Neural cell (in vitro differentiated cells): Measurements from ENCODE around the gene CASP10. TPM values are rescaled to one million over a fixed set of nuclear protein-coding genes. Genes with fewer than 3 reads are reported as not detected.

Source experiments
- H2AFZ ChIP-seq: fragments of 200-600, 300-800 bp; sonication (generic), shearing (Covaris generic); 2 replicates; pipeline ENCODE4 v1.6.0; 2014; ENCODE audit warnings: low read depth, mild to moderate bottlenecking, antibody characterized with exemption, low read length, moderate library complexity
- H3F3A ChIP-seq: fragments of 200-600 bp; shearing (Covaris generic); 2 replicates; pipeline ENCODE4 v1.6.1; 2016; ENCODE audit warnings: mild to moderate bottlenecking, moderate library complexity, mixed read lengths, antibody characterized with exemption, low read length; ENCODE audit not compliant: insufficient read depth, poor library complexity, severe bottlenecking
- H3K27ac ChIP-seq: fragments of 200-600, 300-800 bp; sonication (generic), shearing (Covaris generic); 2 replicates; pipeline ENCODE4 v1.5.1; 2014; ENCODE audit warnings: mild to moderate bottlenecking, low read length, moderate library complexity
- H3K27me3 ChIP-seq: fragments of 300-800, 200-600 bp; sonication (generic), shearing (Covaris generic); 2 replicates; pipeline ENCODE4 v1.6.0; 2014; ENCODE audit warnings: mild to moderate bottlenecking, low read depth, low read length, moderate library complexity; ENCODE audit not compliant: insufficient read depth
- H3K36me3 ChIP-seq: fragments of 300-800, 200-600 bp; sonication (generic), shearing (Covaris generic); 2 replicates; pipeline ENCODE4 v1.5.1; 2014; ENCODE audit warnings: mild to moderate bottlenecking, antibody characterized with exemption, low read length, moderate library complexity; ENCODE audit not compliant: insufficient read depth
- H3K4me2 ChIP-seq: fragments of 300-800, 200-600 bp; sonication (generic), shearing (Covaris generic); 2 replicates; pipeline ENCODE4 v1.6.0; 2014; ENCODE audit warnings: mild to moderate bottlenecking, low read length
- H3K4me3 ChIP-seq: fragments of 300-800, 200-600 bp; sonication (generic), shearing (Covaris generic); 2 replicates; pipeline ENCODE4 v1.5.1; 2014; ENCODE audit warnings: mild to moderate bottlenecking, low read length, moderate library complexity
- H3K79me2 ChIP-seq: fragments of 200-600 bp; shearing (Covaris generic); replicated peaks from 2 replicates; pipeline ENCODE4 v1.6.0; 2014; ENCODE audit warnings: mild to moderate bottlenecking, low read length, moderate library complexity; ENCODE audit not compliant: insufficient read depth
- H3K9ac ChIP-seq: fragments of 300-800, 200-600 bp; sonication (generic), shearing (Covaris generic); 2 replicates; pipeline ENCODE4 v1.6.1; 2016; ENCODE audit warnings: mild to moderate bottlenecking, low read length, mixed read lengths
- H3K9me2 ChIP-seq: fragments of 200-600 bp; shearing (Covaris generic); 2 replicates; pipeline ENCODE4 v1.6.1; 2016; ENCODE audit warnings: mild to moderate bottlenecking, low read length, mixed read lengths; ENCODE audit not compliant: insufficient read depth
- H3K9me3 ChIP-seq: fragments of 200-600, 300-800 bp; sonication (generic), shearing (Covaris generic); 2 replicates; pipeline ENCODE4 v1.6.1; 2016; ENCODE audit warnings: mild to moderate bottlenecking, mixed run types, low read length, moderate library complexity, mixed read lengths
- H4K20me1 ChIP-seq: fragments of 200-600 bp; shearing (Covaris generic); 2 replicates; pipeline ENCODE4 v1.6.1; 2016; ENCODE audit warnings: mild to moderate bottlenecking, mixed run types; ENCODE audit not compliant: insufficient read depth
- CTCF ChIP-seq: fragments of 450-650 bp; IDR thresholded peaks from 2 replicates; pipeline ENCODE4 v1.5.1; 2014; ENCODE audit warnings: antibody characterized with exemption, mild to moderate bottlenecking, moderate library complexity; ENCODE audit not compliant: poor library complexity, severe bottlenecking
- EP300 ChIP-seq: fragments of 450-650 bp; conservative IDR thresholded peaks from 2 replicates; pipeline ENCODE4 v1.6.1; 2014; ENCODE audit warnings: antibody characterized with exemption, mild to moderate bottlenecking, moderate library complexity; ENCODE audit not compliant: poor library complexity, severe bottlenecking
- EZH2 ChIP-seq: fragments of 200-600, 300-800 bp; shearing (Covaris generic), sonication (generic); IDR thresholded peaks from 2 replicates; pipeline ENCODE4 v1.6.1; 2014; ENCODE audit warnings: antibody characterized with exemption, low read length, borderline replicate concordance, mild to moderate bottlenecking; ENCODE audit not compliant: insufficient read depth, poor library complexity, severe bottlenecking
- MXI1 ChIP-seq: fragments of 450-650 bp; conservative IDR thresholded peaks from 2 replicates; pipeline ENCODE4 v1.6.1; 2014; ENCODE audit warnings: antibody characterized with exemption, mild to moderate bottlenecking; ENCODE audit not compliant: poor library complexity, severe bottlenecking
- POLR2AphosphoS5 ChIP-seq: IDR thresholded peaks from 2 replicates; pipeline ENCODE4 v1.6.1; 2012
- RAD21 ChIP-seq: fragments of 450-650 bp; conservative IDR thresholded peaks from 2 replicates; pipeline ENCODE4 v1.6.1; 2014; ENCODE audit warnings: antibody characterized with exemption, mild to moderate bottlenecking, moderate library complexity
- REST ChIP-seq: IDR thresholded peaks from 2 replicates; pipeline ENCODE4 v1.6.1; 2012; ENCODE audit warnings: borderline replicate concordance
- SMC3 ChIP-seq: fragments of 450-650 bp; conservative IDR thresholded peaks from 2 replicates; pipeline ENCODE4 v1.6.1; 2014; ENCODE audit warnings: antibody characterized with exemption, mild to moderate bottlenecking, moderate library complexity; ENCODE audit not compliant: poor library complexity
- TAF1 ChIP-seq: IDR thresholded peaks from 2 replicates; pipeline ENCODE4 v1.6.1; 2012; ENCODE audit warnings: low read depth
- polyA plus RNA-seq: library from polyadenylated mRNA; depleted of rRNA; stranded (reverse); fragments of >200 nt; gene quantifications from 2 replicates; pipeline ENCODE4 v1.2.3, GENCODE V29; 2014

Gene CASP10
- polyA plus RNA-seq, 1 donor from 2014 or later, result not detected

GRCh38 chr2:201261471-201261870 is 78.5 kb downstream of the CASP10 start:
- no peak for TF ChIP-seq EZH2
- no peak for TF ChIP-seq MXI1
- TF ChIP-seq EP300, result no peak
- no peak for TF ChIP-seq SMC3
- TF ChIP-seq TAF1, result no peak
- no peak for TF ChIP-seq REST
- TF ChIP-seq RAD21, result no peak
- TF ChIP-seq CTCF, result no peak
- no peak for TF ChIP-seq POLR2AphosphoS5
- H3K79me2 ChIP-seq, result no peaks in the 10 kb centered on the region
- H3K4me3 ChIP-seq, result no peak overlapping the region
- H3F3A ChIP-seq, result no peaks in the 10 kb centered on the region
- H3K27ac ChIP-seq, result no peak overlapping the region
- no peaks in the 10 kb centered on the region for H3K27me3 ChIP-seq
- no peaks in the 10 kb centered on the region for H4K20me1 ChIP-seq
- no peaks in the 10 kb centered on the region for H3K9me2 ChIP-seq
- no peaks in the 10 kb centered on the region for H3K36me3 ChIP-seq
- H3K9me3 ChIP-seq, result no peaks in the 10 kb centered on the region
- no peak overlapping the region for H3K4me2 ChIP-seq
- H3K9ac ChIP-seq, result no peak overlapping the region
- H2AFZ ChIP-seq, result no peak overlapping the region

GRCh38 chr2:201261906-201262305 is 79.0 kb downstream of the CASP10 start:
- Histone ChIP-seq H3F3A (no peaks in the 10 kb centered on the region), H3K9me2 (no peaks in the 10 kb centered on the region), H3K9ac (no peak overlapping the region), H3K4me3 (no peak overlapping the region), H3K27me3 (no peaks in the 10 kb centered on the region), H2AFZ (no peak overlapping the region), H4K20me1 (no peaks in the 10 kb centered on the region), H3K4me2 (no peak overlapping the region), H3K36me3 (no peaks in the 10 kb centered on the region), H3K9me3 (no peaks in the 10 kb centered on the region), H3K27ac (no peak overlapping the region), H3K79me2 (no peaks in the 10 kb centered on the region)
- TF ChIP-seq EZH2, result no peak
- TF ChIP-seq REST, result no peak
- TF ChIP-seq POLR2AphosphoS5, result no peak
- TF ChIP-seq CTCF, result no peak
- TF ChIP-seq MXI1, result no peak
- TF ChIP-seq TAF1, result no peak
- TF ChIP-seq RAD21, result no peak
- TF ChIP-seq EP300, result no peak
- no peak for TF ChIP-seq SMC3
